HG03432 (cell line): ENCODE data around the gene EN2.

Experiments used
- ATAC-seq: cut with Tn5 transposase; IDR thresholded peaks from one replicate; pipeline ENCODE4 v1.9.1; 2021; ENCODE audit warnings: mild to moderate bottlenecking, moderate library complexity; ENCODE audit not compliant: unreplicated experiment

The EN2 gene

DNA sequence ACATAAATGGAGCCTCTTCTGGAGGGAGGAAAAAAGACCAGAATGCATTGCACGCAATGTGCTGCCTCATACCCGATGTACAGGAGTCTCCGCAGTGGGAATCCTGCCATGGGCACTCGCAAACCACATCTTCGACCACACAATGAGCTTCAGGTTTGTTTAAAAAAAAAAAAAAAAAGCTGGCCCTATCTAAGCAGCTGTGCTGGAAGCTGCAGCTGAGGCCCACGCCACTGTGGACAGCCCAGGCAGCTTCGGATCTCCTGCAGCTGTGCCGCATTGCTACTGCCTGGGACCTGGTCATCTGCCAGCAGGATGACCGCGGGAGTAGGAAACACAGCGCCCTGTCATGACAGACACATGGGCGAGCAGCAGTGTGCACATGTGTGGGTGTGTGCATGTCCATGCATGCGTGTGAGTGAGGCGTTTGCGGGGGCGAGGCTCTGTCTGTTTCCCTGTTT is 26.0 kb downstream of the EN2 start:
- ATAC-seq, result no peak

DNA sequence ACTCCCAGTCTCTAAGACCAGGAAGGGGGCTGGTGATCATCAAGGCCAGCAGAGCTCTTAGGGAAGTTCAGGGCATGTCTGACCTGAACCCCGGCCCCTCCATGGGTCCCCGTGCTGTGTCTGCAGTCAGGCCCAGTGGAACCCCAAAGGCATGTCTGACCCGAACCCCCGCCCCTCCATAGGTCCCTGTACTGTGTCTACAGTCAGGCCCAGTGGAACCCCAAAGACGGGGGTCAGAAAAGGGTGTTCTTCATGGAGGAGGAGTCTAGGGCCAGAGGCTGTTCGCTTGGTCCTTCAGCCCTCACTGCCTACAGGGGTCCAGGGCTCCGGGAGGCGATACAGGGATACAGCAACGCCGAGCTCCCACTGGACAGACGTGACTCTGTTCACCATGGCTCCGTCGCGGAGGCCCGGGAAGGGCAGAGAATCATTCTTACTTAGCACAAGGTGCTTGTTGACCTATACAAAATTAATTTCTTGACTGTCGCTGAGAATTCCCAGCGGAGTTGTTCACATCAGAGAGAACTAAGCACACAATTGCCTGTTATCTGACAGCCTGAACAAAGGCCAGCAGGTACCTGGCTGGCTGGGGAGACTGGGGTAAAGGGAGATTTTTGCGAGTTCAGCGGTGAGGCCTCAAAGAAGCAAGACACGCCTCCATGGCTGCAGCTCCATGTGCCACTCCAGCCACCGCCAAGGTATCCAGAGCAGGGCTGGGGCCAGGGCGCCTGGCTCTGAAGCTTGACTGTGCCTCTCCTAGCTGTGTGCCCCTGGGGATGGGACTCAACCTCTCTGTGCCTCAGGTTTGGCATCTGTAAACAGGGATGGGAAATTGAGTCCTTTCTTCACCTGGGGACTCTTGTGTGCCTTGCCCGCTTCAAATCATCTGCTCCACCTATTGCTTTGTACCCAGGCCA is 26.8 kb downstream of the EN2 start:
- no peak for ATAC-seq

- ATAC-seq, result no peak
Measured at GRCh38 chr7:155486783-155487508, 29.0 kb downstream of the EN2 start.

DNA sequence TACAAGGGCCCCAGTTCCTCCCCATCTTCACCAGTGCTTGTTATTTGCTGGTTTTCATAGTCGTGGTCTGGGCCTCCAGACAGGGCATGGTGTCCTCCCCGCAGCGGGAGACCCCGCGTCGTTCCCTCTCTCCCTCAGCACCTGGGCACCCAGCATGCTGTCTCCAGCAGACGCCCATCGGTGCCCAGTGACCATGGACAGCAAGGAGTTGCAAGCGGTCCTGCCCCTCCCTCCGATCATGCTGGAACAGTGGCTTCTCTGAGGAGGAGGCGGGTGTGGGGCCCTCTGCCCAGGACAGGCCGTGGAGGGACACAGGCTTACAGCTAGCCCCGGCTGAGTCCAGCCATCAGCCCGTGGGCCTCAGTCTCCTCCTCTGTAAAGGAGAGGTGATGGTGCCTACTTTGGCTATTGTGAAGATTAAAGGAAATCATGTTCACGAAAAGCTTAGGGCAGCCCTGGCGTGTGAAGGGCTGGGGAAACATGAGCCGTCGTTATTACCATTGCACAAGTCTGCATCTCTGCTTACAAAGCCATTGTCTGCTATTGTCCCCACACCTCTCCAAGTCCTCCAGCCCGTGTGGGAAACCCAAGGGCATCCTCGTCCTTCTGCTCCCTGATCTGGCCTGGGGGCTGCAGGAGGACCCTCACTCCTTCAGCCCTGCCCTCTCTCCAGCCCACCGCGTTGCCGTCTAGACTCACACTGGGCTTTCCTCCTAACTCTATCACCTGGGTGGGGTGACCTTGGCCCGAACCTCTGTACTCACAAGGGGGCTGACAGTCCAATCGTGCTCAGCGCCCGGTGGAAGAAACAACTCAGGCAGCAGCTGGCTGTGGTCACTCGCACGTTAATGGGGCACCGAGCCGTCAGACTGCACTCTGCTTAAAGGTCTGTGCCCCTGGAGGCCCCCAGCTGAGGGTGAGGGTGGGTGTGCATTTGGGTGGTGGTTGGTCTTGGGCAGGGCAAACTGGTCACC is 29.9 kb downstream of the EN2 start:
- no peak for ATAC-seq

DNA sequence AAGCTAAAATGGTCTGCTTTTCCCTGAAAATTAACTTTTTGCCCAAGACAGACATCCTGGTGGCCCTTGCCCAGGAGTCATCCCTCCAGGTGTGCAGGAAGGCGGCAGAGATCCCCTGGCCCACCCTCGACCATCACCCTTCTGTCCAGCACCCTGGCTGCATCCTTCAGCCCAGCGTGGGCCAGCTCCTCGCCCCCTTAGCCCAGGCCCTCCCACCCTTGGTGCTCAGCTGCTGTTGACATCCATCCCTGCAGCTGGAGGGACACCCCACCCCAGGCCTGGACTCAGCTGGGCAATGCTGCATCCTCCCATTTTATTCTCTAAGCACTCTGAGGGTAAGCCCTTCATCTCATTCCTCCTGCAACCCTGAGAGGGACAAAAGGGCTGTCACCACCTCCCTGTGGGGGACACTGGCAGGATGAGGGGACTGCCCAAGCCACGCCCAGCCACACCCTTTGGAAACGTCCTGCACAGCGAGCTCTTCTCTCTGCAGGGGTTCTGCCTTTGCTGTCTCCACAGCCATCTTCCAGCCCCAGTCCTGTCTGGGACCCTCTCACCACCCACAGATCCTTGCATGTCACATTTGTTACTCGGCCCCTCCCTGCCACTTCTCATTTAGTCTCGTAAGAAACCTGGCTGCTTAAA is 30.7 kb downstream of the EN2 start:
- no peak for ATAC-seq

DNA sequence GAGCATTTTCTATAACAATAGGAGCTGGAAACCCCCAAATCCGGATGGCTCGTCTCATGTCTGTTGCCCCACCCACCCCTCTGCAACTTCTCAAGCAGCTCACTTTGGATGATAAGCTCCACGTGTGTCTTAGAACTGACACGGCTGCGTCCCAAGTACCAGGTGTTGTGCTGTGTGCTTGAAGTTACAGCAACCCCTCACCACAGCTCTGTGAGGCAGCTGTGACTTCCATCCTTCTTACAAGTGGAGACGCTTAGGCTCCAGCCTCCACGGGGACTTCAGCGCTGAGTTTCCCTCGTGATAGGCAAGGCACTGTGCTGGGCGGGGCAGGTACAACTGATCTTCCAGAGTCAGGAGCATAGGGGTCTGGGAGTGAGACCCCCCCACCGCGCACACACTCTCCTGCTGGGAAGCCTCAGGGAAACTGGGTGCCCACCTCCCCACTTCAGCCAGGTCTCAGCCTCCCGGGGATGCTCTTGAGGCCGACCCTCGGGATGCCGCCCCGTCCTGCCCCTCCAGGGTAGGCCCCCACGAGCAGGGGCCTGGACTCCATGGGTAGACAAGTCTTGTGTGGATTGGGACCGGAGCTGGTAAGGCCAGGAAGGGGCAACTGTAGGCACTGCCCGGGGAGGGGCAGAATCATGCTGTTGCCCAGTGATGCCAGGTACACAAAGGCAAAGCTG is 31.4 kb downstream of the EN2 start:
- no peak for ATAC-seq

GRCh38 chr7:155489862-155490696 is 32.1 kb downstream of the EN2 start:
- ATAC-seq, result no peak

DNA sequence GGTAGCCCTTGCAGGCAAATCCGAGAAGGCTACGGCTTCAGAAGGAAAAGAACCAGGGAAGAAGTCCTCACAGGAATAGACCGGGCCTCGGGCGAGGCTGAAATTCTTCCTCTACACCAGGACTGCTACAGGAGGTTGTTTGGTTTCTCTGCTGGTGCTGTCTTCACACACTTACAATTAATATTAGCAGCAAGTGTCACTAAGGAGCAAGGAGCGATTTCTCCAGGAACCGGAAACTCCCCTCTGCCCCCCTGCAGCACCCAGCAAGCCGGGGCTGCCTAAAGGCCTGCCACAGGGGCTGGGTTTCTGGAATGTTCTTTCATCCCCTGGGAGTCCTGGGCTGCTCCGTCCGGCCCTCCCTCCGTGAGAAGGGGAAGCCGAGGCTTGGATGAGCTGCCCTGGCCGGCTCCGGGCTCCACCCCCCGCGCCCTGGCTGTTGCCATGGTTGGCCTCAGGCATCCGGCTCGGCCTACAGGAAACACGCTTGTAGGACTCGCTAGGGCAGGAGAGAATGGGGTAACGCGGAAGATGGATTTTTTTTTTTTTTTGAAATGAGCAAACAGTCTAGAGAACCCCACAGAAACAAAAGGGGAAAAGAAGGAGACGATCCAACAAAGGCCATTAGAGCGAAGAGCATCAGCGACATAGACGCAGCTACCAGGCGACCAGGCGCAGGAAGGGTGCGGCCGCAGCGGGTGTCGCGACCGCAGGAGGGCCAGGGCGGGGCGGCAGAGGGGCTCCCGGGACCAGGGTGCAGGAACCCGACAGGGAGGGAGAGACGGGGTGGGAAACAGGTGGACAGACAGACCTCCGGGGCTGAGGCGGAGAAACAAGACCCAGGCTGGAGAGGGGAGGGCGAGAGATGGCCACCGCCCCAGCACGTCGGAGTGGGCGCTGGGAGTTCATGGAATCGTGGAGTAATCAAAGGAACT is 33.0 kb downstream of the EN2 start:
- ATAC-seq, result peak; percentile 87

GRCh38 chr7:155491812-155492211 is 33.9 kb downstream of the EN2 start:
- ATAC-seq, result no peak

- ATAC-seq, result no peak
Measured at GRCh38 chr7:155493744-155494538, 36.0 kb downstream of the EN2 start.

DNA sequence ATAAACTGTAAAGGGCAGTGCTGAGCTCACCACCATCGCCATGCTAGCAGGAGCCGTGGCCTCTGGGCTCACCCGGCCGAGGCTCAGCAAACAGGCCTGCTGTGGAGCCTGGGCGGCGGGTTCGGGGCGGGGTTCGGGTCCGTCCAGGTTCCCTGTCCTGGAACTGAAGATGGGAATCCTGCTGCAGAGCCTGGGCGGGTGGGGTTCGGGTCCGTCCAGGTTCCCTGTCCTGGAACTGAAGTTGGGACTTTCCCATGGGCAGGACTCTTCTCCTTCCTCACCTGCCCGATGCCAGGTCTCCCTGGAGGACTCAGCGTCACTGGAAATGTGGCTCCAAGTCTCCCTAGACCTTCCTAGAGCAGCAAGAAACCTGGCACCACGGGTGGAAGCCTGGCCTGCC is 36.6 kb downstream of the EN2 start:
- ATAC-seq, result no peak

DNA sequence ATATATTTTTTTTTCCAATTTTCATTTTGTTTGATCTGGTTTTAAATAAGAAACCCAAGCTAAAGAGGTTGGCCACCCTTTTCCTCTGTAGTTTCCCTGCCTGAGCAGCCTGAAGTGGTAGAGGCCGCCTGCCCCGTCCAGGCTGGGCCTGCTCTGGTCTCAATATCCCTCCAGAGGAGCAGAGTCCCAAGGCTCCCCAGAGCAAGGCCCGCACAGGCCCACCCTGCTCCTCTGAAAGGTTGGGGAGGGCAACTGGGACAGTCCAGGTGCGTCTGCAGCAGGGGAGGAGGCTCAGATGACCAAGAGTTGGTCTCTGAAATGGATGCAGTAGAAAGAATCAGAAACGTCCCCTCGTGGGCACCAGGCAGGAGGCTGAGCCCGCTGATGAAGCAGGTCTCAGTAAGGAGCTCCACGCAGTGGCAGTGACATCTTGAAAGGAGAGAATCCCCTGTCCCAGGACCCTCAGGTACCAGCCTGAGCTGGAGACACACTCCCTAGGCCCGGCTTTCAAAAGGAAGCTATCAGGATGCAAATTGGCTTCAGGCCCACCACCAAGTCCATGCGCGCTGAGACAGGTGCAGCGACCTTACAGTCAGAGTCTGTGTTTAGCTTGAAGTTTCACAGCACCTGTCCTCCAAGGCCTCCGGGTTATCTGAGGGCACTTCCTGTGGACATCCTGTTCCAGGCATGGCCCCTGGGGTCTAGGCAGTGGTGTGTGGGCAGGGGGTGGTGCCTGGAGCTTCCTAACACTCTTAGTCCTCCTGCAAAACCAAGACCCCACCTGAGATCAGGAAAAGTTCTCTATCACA is 37.7 kb downstream of the EN2 start:
- ATAC-seq, result no peak

DNA sequence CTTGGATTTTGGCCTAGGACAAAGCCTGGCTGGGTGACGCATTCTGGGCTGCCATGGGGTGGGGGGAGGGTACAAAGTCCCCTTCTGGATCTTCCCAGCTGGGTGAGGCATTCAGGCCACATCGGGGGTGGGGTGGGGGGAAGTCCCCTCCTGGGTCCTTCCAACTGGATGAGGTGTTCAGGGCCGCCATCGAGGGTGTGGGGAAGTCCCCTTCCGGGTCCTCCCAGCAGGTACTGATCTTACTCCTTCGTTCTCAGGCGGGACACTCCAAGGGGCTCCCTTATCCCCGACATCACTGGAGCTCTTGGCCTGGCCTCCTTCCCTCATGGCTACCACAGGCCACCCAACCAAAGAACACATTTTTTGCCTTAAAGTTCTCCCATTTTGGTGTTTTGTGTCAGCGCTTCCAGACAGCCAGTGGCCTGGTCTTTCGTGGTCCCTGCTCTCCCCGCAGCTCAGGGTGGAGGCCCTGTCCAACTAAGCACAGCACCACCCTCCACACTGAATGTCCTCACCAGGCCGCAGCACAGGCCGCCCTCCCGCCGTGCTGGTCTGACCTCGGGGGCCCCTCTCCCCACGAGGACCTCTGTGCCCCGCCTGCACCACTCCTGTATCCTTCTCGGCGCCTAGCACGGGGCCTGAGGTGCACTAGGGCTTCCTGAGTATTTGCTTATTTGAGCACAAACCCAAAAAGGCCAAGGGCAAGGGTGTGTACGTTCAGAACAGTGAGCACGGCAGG is 38.5 kb downstream of the EN2 start:
- ATAC-seq, result no peak

DNA sequence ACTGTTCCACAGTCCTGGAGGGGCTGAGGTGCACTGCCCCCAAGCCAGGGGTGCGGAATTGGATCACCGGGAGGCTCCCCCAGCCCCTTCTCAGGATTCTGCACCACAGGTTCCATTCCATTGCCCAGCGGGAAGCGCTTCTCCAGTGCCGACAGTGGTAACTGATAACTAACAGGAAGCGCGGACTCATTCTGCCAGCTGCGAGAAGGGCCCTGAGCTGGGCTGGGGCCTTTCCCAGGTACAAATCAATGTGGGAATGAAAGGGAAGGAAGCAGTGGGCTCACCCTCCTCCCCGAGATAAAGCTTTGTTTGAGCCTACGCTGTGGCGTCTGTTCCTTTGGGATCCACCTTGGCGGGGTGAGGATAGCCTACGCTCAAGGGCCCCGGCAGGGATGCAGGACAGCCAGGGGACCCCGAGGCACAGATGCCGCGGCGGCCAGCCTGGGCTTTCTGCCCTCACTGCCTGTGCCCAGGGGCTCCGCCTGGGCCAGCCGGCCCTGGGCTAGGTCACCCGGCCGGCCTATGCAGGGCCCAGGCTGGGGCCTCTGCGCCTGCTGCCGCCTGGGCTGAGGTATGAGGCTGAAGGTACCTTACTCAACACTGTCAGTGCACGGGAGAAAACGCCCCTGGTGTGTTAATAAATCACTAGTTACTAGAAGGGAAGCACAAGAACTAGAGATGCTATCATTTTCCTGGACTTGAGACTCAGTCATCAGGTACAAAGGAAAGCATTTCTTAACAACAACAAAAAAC is 39.4 kb downstream of the EN2 start:
- no peak for ATAC-seq

GRCh38 chr7:155505422-155505793 is 47.5 kb downstream of the EN2 start:
- ATAC-seq, result no peak
